ENCODE measurements around the gene WWTR1.

WWTR1 gene

GRCh38 chr3:149547954-149548668 lies 109.7 kb downstream of the WWTR1 start:
- H3K4me3 ChIP-seq (ENCODE audit: low read depth, low read length) = no peak overlapping the region
- DNase-seq (ENCODE audit: low read depth) = peak; percentile 84

GRCh38 chr3:149547413-149547812 lies 110.4 kb downstream of the WWTR1 start:
- H3K4me3 ChIP-seq (ENCODE audit: low read depth, low read length) = no peak overlapping the region
- no peak for DNase-seq (ENCODE audit: low read depth)

- H3K4me3 ChIP-seq (ENCODE audit: low read depth, low read length) = no peak overlapping the region
- no peak for DNase-seq (ENCODE audit: low read depth)
These were observed 112.8 kb downstream of the WWTR1 start for GRCh38 chr3:149545049-149545448.

GRCh38 chr3:149542375-149543312 lies 115.2 kb downstream of the WWTR1 start:
- no peak for DNase-seq (ENCODE audit: low read depth)
- H3K4me3 ChIP-seq (ENCODE audit: low read depth, low read length) = no peak overlapping the region

GRCh38 chr3:149541091-149541491 lies 116.7 kb downstream of the WWTR1 start:
- no peak overlapping the region for H3K4me3 ChIP-seq (ENCODE audit: low read depth, low read length)
- DNase-seq (ENCODE audit: low read depth) = no peak

GRCh38 chr3:149538371-149538770 lies 119.5 kb downstream of the WWTR1 start:
- H3K4me3 ChIP-seq (ENCODE audit: low read depth, low read length) = no peak overlapping the region
- no peak for DNase-seq (ENCODE audit: low read depth)

- H3K4me3 ChIP-seq (ENCODE audit: low read depth, low read length) = no peak overlapping the region
- DNase-seq (ENCODE audit: low read depth) = no peak
These were observed 121.4 kb downstream of the WWTR1 start for GRCh38 chr3:149536429-149536828.

- no peak overlapping the region for H3K4me3 ChIP-seq (ENCODE audit: low read depth, low read length)
- no peak for DNase-seq (ENCODE audit: low read depth)
These were observed 122.5 kb downstream of the WWTR1 start for GRCh38 chr3:149535333-149535685.

GRCh38 chr3:149534671-149535332 lies 123.0 kb downstream of the WWTR1 start:
- DNase-seq (ENCODE audit: low read depth) = peak; percentile 36
- H3K4me3 ChIP-seq (ENCODE audit: low read depth, low read length) = no peak overlapping the region

GRCh38 chr3:149534082-149534481 lies 123.7 kb downstream of the WWTR1 start:
- no peak for DNase-seq (ENCODE audit: low read depth)
- no peak overlapping the region for H3K4me3 ChIP-seq (ENCODE audit: low read depth, low read length)

- DNase-seq (ENCODE audit: low read depth) = no peak
- H3K4me3 ChIP-seq (ENCODE audit: low read depth, low read length) = no peak overlapping the region
These were observed 125.2 kb downstream of the WWTR1 start for GRCh38 chr3:149532489-149533180.

- DNase-seq (ENCODE audit: low read depth) = no peak
- no peak overlapping the region for H3K4me3 ChIP-seq (ENCODE audit: low read depth, low read length)
These were observed 128.7 kb downstream of the WWTR1 start for GRCh38 chr3:149529099-149529498.

- no peak for DNase-seq (ENCODE audit: low read depth)
- no peak overlapping the region for H3K4me3 ChIP-seq (ENCODE audit: low read depth, low read length)
These were observed 129.5 kb downstream of the WWTR1 start for GRCh38 chr3:149528340-149528650.

- DNase-seq (ENCODE audit: low read depth) = no peak
- H3K4me3 ChIP-seq (ENCODE audit: low read depth, low read length) = no peak overlapping the region
These were observed 130.1 kb downstream of the WWTR1 start for GRCh38 chr3:149527531-149528339.

GRCh38 chr3:149523512-149524299 lies 134.1 kb downstream of the WWTR1 start:
- H3K4me3 ChIP-seq (ENCODE audit: low read depth, low read length) = no peak overlapping the region
- no peak for DNase-seq (ENCODE audit: low read depth)

- no peak for DNase-seq (ENCODE audit: low read depth)
- H3K4me3 ChIP-seq (ENCODE audit: low read depth, low read length) = no peak overlapping the region
These were observed 137.9 kb downstream of the WWTR1 start for GRCh38 chr3:149519912-149520311.

- no peak for DNase-seq (ENCODE audit: low read depth)
- no peak overlapping the region for H3K4me3 ChIP-seq (ENCODE audit: low read depth, low read length)
These were observed 140.9 kb downstream of the WWTR1 start for GRCh38 chr3:149516920-149517319.

- DNase-seq (ENCODE audit: low read depth) = no peak
- H3K4me3 ChIP-seq (ENCODE audit: low read depth, low read length) = no peak overlapping the region
These were observed 142.6 kb downstream of the WWTR1 start for GRCh38 chr3:149515249-149515648.
